Measurements from ENCODE around the gene IL36RN. TPM values are rescaled to one million over a fixed set of nuclear protein-coding genes. Genes with fewer than 3 reads are reported as not detected.

The IL36RN gene
- total and polyA plus RNA-seq, 2 of the 13 experiments (the other 11 are each of a cell fraction or from before 2014, with no cell fraction given) = not detected

DNA sequence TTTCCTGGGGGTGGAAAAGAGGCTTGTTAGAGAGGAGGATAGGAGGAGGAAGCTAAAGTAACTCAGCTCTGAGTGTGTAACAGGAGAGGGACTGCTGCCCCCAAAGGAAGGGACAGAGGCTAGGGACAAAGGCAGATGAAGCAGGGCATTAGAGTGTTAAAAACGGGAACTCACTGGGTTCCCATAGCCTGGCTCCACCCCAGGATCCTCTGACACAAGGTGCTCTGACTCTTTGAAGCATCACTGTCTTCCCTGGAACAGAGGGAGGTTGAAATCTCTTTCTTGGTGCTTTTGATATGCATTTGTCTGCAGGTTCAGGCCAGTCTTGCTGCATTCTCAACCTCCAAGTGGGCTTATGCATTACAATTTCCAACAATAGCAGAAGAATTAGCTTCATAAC, 30.9 kb upstream of the IL36RN start:
- Histone ChIP-seq H3K4me2 (ENCODE audit: low read depth, low read length) (no peak overlapping the region), H2AFZ (ENCODE audit: low read length) (no peak overlapping the region), H3K79me2 (ENCODE audit: insufficient read depth, low read length) (no peaks in the 10 kb centered on the region), H3K4me1 (ENCODE audit: insufficient read depth, low read length) (no peaks in the 10 kb centered on the region), H3K4me3 (replicated peaks in 1 of 3; ENCODE audit: insufficient read depth in 1 of 3, low read depth in 2 of 3, low read length in 3 of 3) (no peak overlapping the region), H3K27ac (ENCODE audit: extremely low read length, insufficient read depth, low read length) (no peak overlapping the region), H3K9me3 (ENCODE audit: low read length) (no peaks in the 10 kb centered on the region), H3K27me3 (ENCODE audit: control insufficient read depth in 1 of 2, insufficient read depth in 2 of 2, low read length in 2 of 2) (peaks cover 0 to 10% of the 10 kb centered on the region in 2 experiments; a peak in 3 of 5 replicates), H4K20me1 (ENCODE audit: insufficient read depth, low read length) (no peaks in the 10 kb centered on the region), H3K9ac (ENCODE audit: insufficient read depth, low read depth, low read length) (no peak overlapping the region), H3K36me3 (replicated peaks in 1 of 2; ENCODE audit: control insufficient read depth in 1 of 2, insufficient read depth in 2 of 2, low read length in 2 of 2) (no peaks in the 10 kb centered on the region)
- FAIRE-seq = no peak
- ChIA-PET POLR2A (no interaction called here), CTCF (ENCODE audit: low intra/inter-chr PET ratio, low total read pairs) (no interaction called here)
- intact Hi-C loops (cut with micrococcal nuclease; ENCODE audit: unreplicated experiment) (no loop called here), in situ Hi-C loops (cut with HindIII; ENCODE audit: extremely low pct_ligation_motif_present, low pct_unique_long_range_greater_than_20kb) (no loop called here)
- TF ChIP-seq KLF9 (CRISPR knock-in tag; IDR thresholded peaks at IDR 0.05; ENCODE audit: low read depth) = no peak
- TF ChIP-seq ZNF33A (CRISPR knock-in tag; IDR thresholded peaks at IDR 0.05; ENCODE audit: borderline replicate concordance) = no peak
- TF ChIP-seq ZNF770 (CRISPR knock-in tag; IDR thresholded peaks at IDR 0.05) = no peak
- no peak for TF ChIP-seq NFE2 (CRISPR knock-in tag; IDR thresholded peaks at IDR 0.05)
- TF ChIP-seq, protein P1, sequence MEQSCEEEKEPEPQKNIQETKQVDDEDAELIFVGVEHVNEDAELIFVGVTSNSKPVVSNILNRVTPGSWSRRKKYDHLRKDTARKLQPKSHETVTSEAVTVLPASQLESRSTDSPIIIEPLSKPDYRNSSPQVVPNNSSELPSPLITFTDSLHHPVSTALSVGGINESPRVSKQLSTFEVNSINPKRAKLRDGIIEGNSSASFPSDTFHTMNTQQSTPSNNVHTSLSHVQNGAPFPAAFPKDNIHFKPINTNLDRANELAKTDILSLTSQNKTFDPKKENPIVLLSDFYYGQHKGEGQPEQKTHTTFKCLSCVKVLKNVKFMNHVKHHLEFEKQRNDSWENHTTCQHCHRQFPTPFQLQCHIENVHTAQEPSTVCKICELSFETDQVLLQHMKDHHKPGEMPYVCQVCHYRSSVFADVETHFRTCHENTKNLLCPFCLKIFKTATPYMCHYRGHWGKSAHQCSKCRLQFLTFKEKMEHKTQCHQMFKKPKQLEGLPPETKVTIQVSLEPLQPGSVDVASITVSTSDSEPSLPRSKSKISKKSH (CRISPR knock-in tag; IDR thresholded peaks at IDR 0.05; ENCODE audit: borderline replicate concordance) = no peak
- TF ChIP-seq DNMT1 (CRISPR knock-in tag; IDR thresholded peaks at IDR 0.05) = no peak
- TF ChIP-seq ZBTB25 (CRISPR knock-in tag; IDR thresholded peaks at IDR 0.05) = no peak
- no peak for TF ChIP-seq ZNF841 (CRISPR knock-in tag; IDR thresholded peaks at IDR 0.05; ENCODE audit: borderline replicate concordance)
- no peak for TF ChIP-seq ZNF230 (CRISPR knock-in tag; IDR thresholded peaks at IDR 0.05)
- WGBS (ENCODE audit: low lambda C conversion rate) = 9% methylated on average over 1 of the region's 1 CpG
- no TSS peak for BruUV-seq (replicated peaks)
- DNase-seq (ENCODE audit: low spot score) = no peak
- ATAC-seq = no peak

Measured in HepG2 (cell line).